ENCODE measurements around the gene ABAT.

GRCh38 chr16:8741636-8742035 lies 67.2 kb downstream of the ABAT start:
- no peak for TF ChIP-seq POLR2AphosphoS5 (IDR thresholded peaks at IDR 0.05; ENCODE audit: low read depth, low read length)
- TF ChIP-seq FOXP2 (optimal IDR thresholded peaks at IDR 0.05; ENCODE audit: borderline replicate concordance, extremely low read depth, extremely low read length, insufficient read depth): no peak
- TF ChIP-seq, protein P1, sequence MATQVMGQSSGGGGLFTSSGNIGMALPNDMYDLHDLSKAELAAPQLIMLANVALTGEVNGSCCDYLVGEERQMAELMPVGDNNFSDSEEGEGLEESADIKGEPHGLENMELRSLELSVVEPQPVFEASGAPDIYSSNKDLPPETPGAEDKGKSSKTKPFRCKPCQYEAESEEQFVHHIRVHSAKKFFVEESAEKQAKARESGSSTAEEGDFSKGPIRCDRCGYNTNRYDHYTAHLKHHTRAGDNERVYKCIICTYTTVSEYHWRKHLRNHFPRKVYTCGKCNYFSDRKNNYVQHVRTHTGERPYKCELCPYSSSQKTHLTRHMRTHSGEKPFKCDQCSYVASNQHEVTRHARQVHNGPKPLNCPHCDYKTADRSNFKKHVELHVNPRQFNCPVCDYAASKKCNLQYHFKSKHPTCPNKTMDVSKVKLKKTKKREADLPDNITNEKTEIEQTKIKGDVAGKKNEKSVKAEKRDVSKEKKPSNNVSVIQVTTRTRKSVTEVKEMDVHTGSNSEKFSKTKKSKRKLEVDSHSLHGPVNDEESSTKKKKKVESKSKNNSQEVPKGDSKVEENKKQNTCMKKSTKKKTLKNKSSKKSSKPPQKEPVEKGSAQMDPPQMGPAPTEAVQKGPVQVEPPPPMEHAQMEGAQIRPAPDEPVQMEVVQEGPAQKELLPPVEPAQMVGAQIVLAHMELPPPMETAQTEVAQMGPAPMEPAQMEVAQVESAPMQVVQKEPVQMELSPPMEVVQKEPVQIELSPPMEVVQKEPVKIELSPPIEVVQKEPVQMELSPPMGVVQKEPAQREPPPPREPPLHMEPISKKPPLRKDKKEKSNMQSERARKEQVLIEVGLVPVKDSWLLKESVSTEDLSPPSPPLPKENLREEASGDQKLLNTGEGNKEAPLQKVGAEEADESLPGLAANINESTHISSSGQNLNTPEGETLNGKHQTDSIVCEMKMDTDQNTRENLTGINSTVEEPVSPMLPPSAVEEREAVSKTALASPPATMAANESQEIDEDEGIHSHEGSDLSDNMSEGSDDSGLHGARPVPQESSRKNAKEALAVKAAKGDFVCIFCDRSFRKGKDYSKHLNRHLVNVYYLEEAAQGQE (IDR thresholded peaks at IDR 0.05; ENCODE audit: insufficient read depth in 1 of 2, low read depth in 2 of 2, low read length in 2 of 2): no peak
- TF ChIP-seq SIN3A (IDR thresholded peaks at IDR 0.05; ENCODE audit: borderline replicate concordance, insufficient read depth, low read length): no peak
- TF ChIP-seq TAF1 (IDR thresholded peaks at IDR 0.05; ENCODE audit: borderline replicate concordance, insufficient read depth, low read length): no peak

Data from PFSK-1 (cell line).